OCI-M2 (cell line): ENCODE measurements around the gene TTYH1.

Experiments used
- DNase-seq: peaks from one replicate; lab custom pipeline; 2025; ENCODE audit not compliant: unreplicated experiment; lab: John Stamatoyannopoulos, UW

TTYH1 gene

DNA sequence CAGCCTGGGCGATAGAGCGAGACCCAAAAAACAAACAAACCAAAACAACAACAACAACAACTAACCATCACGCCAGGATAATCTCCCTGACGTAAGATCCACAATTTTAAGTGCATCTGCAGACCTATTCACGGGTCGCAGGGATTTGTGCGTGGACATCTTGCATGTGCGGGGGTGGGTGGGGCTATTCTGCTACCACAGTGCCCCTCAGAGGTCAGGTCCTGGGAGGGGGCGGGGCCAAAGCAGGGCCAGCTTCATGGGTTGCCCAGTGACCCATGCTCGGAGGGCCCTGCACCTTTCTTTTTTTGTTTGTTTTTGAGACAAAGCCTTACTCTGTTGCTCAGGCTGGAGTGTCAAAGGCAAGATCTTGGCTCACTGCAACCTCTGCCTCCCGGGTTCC lies 60.4 kb downstream of the TTYH1 start:
- DNase-seq: no peak

DNA sequence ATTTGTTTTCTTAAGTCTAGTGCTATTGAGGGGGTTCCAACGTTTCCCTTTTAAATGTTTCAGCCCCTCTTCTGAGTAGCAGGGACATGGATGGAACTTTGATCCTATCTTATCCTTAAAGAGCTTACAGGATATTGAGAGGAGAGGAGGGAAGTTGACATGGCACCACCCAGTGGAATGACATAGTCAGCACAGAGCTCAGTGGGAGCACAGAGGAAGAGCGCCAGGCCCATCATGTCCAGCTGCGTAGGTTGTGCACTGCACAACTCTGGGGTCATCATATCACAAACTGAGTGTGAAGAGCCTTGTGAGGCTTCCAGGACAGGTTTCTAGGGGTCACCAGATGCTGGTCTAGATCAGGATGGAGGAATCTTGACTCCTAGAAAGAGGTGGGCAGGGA lies 62.4 kb downstream of the TTYH1 start:
- DNase-seq: no peak

DNA sequence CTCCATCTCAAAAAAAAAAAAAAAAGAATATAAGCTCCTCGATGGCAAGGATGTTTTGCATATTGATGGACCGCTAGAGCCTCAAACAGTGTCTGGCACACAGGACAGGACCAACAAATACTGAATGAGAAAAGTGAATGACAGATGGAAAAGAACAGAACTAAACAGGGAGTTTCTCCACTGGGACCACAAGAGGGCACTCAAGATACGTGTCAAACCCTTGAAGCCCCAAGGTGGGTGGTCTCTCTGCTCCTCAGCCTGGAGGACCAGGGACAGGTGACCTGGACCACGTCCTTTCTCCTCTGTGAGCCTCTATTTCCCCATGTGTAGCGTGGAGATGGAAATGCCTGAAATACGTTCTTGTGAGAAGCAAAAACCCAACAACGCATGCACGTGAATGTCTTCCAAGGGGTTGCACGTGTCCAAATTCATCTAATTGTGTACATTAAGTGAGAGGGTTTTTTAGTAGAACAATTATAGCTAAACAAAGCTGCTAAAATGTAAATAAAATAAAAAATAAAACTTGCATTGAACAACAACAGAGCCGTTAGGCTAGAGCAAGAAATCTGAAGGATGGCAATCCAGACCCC lies 63.5 kb downstream of the TTYH1 start:
- no peak for DNase-seq

GRCh38 chr19:54480051-54480450 lies 64.8 kb downstream of the TTYH1 start:
- DNase-seq: no peak

GRCh38 chr19:54481326-54481930 lies 66.2 kb downstream of the TTYH1 start:
- DNase-seq: no peak

DNA sequence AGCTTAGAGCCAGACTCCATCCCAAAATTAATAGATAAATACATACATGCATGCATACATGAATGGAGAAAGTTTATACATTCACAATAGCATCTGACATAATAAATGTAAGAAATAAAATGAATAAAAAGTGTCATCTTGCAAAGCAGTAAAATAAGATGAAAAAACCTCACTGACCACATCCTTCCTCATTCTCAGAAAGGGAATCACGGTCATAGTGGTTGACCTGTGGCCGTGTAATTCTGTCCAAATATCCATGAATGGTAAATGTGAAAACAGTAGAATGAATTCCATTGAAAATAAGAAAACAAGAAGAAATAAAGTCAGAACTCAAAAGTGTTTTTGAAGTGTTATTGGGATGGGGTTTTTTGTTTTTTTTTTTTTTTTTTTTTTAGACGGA lies 67.6 kb downstream of the TTYH1 start:
- DNase-seq: no peak

GRCh38 chr19:54484451-54484850 lies 69.2 kb downstream of the TTYH1 start:
- no peak for DNase-seq

- DNase-seq: no peak
Observed at GRCh38 chr19:54485851-54486250, 70.6 kb downstream of the TTYH1 start.
